ENCODE results near the gene OR13C3. TPM values are rescaled to one million over a fixed set of nuclear protein-coding genes. Genes with fewer than 3 reads are reported as not detected.

OR13C3 gene
- total RNA-seq, 2 donors from 2014 or later: not detected

GRCh38 chr9:104494808-104495207 is 41.8 kb downstream of the OR13C3 start:
- Mint-ChIP-seq H3K9me3 (peaks cover 0 to 4% of the 10 kb centered on the region in 2 donors), H3K27ac (no peak overlapping the region), H3K36me3 (no peaks in the 10 kb centered on the region)
- ATAC-seq: no peak
- DNase-seq (ENCODE audit: low spot score in 2 of 2): no peak

Other genes starting within 250 kb of the OR13C3 start
- not detected for gene OR13F1, start 32.6 kb downstream of the OR13C3 start, total RNA-seq
- gene OR13C4, start 9.6 kb downstream of the OR13C3 start, total RNA-seq: not detected
- gene OR13C8, start 32.3 kb upstream of the OR13C3 start, total RNA-seq: not detected
- not detected for gene OR13C5, start 62.6 kb upstream of the OR13C3 start, total RNA-seq
- gene OR13C2, start 68.8 kb upstream of the OR13C3 start, total RNA-seq: not detected
- not detected for gene OR13C9, start 81.3 kb upstream of the OR13C3 start, total RNA-seq
- not detected for gene OR13D1, start 157.7 kb upstream of the OR13C3 start, total RNA-seq
- 10 to 100 TPM; 15.2 to 17.4 TPM for gene NIPSNAP3A, start 210.8 kb upstream of the OR13C3 start, total RNA-seq
- gene NIPSNAP3B, start 227.3 kb upstream of the OR13C3 start, total RNA-seq: 1 to 10 TPM; 1.5 to 1.7 TPM

Measured in activated naive CD4-positive, alpha-beta T cell treated with anti-CD3 and anti-CD28 coated beads, Interleukin-2, amount 50 U/mL, for 72 hours (primary cell).